Measurements from ENCODE around the gene PRDX3.
"Not testable (repeated sequence)": the region's sequence is repeated elsewhere in the genome, so short reads cannot be mapped to it uniquely, and the experiment has no call there.

Gene PRDX3

DNA sequence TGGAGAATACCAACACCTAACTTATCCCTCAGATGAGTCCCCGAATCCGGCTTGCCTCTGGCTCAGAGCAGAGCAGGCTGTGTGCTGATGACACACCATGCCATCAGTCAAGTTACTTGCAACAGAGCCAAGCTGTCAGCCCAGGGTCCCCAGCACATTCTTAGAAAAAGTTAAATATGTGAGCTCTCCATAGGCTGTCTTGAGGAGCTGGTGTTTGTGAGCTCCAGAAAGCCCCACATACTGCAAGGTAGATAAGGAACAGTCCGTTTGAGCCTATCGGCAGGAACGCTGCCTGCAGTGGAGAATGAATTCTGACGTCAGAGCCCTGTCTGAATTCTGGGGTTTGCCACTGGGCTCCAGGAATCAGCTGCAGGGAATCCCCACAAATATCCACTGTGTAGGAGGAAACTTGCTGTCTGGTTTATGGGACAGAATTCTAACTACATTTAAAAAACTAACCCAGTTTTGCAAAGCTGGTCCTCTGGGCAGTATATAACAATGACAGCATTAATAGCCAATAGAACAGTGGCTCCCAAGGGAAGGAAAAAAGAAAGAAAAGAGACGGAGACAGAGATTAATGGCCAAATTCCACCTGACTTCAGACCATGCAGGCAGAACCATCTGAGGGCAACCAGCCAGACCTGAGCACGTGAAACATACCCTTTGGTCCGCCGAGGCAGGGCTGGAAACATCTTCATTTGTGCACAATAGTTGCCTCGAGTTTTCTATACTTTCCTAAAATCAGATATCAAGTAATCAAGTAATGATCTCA, 16.7 kb downstream of the PRDX3 start:
- DNase-seq = no peak

DNA sequence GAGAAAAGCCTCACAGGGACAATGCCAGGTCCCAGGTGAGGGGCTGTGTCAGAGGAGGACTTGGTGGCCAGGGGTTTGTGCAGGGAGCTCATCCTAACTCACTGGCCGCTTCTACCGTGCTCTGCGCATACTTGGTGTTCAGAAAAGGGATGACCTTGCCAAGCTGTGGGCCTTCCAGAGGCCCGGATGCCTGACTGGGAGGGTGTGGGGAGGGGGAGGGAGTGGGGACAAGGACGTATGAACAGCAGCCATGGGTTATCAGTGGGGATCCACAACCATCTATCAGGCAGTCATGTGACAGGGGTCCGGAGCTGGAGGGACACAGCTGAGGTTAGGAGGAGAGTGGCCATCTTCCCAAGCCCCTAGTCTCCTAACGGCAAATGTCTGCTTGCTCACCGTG, 19.3 kb downstream of the PRDX3 start:
- DNase-seq = no peak

DNA sequence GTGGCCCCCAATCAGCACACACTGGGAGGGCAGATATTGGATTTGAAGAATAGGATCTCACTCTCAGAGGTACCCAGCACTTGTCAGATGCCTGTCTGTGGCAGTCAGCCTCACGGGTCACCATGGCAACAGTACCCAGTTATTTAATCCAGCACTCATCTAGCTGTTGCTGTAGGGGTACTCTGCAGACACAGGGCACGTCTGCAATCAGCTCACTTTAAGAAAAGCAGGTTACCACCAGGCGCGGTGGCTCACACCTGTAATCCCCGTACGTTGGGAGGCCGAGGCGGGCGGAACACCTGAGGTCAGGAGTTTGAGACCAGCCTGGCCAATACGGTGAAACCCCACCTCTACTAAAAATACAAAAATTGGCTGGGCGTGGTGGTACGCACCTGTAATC, 25.0 kb downstream of the PRDX3 start:
- DNase-seq = no peak

DNA sequence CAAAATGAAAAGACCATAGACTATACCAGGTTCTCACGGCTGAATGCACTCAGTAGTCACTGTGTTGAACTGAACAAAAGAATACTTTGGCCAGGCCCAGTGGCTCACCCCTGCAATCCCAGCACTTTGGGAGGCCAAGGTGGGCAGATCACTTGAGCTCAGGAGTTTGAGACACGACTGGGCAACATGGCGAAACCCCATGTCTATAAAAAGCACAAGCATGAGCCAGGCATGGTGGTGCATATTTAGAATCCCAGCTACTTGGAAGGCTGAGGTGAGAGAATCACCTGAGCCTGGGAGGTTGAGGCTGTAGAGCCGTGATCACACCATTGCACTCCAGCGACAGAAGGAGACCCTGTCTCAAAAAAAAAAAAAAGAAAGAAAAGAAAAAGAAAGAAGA, 25.6 kb downstream of the PRDX3 start:
- DNase-seq = no peak

DNA sequence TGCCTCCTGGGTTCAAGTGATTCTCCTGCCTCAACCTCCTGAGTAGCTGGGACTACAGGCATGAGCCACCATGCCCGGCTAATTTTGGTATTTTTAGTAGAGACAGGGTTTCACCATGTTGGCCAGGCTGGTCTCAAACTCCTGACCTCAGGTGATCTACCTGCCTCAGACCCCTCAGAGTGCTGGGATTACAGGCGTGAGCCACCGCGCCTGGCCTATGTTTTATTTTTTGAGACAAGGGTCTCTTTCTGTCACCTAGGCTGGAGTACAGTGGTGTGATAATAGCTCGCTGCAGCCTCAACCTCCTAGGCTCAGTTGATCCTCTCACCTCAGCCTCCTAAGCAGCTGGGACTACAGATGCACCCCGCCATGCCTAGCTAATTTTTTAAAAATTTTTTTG, 27.0 kb downstream of the PRDX3 start:
- not testable (repeated sequence) for DNase-seq

DNA sequence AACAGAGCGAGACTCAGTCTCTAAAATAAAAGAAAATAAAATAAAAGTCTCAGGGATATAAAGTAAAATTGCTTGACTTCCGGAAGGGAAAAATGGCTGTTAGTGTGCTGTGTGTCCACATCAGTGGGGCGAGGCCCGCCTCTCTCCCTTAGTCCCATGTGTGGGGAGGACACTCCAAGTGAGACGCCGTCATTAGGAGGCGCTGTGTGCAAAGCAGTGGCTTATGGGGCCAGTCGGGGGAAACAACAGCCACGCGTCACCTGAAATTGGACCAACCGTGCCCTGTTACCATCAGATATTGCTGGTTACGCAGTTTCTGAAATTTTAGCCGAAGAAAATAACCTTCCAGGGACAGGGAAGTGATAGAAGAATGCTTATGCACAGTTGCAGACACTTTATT, 28.9 kb downstream of the PRDX3 start:
- no peak for DNase-seq

DNA sequence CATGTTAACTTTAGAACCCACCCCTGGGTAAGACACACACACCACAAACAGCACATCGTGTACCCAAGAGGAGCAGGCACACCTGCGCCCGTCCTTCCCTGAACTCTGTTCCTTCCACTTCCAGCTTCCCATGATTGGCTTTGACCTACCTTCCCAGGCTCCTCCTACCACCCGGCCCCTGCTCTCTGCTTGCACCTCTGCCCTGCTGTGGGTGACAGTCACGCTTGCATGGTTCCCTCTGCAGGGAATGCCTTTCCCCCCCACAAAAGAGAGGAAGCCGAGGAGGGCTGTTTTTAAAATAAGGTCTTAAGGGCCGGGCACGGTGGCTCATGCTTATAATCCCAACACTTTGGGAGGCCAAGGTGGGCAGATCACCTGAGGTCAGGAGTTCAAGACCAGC, 29.5 kb downstream of the PRDX3 start:
- DNase-seq = no peak

DNA sequence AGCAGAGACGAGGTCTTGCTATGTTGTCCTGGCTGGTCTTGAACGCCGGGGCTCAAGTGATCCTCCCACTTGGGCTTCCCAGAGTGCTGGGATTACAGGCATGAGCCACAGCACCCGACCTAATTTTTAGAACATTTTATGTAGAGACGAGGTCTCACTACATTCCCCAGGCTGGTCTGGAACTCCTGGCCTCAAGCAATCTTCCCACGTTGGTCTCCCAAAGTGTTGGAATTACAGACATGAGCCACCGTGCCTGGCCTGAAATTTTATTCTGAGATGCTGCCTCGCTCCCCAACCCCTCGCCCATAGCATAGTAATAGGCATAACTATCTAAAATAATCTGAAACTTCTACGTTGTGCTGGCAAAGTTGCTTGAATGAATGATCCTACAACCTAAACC, 35.0 kb downstream of the PRDX3 start:
- DNase-seq = no peak

DNA sequence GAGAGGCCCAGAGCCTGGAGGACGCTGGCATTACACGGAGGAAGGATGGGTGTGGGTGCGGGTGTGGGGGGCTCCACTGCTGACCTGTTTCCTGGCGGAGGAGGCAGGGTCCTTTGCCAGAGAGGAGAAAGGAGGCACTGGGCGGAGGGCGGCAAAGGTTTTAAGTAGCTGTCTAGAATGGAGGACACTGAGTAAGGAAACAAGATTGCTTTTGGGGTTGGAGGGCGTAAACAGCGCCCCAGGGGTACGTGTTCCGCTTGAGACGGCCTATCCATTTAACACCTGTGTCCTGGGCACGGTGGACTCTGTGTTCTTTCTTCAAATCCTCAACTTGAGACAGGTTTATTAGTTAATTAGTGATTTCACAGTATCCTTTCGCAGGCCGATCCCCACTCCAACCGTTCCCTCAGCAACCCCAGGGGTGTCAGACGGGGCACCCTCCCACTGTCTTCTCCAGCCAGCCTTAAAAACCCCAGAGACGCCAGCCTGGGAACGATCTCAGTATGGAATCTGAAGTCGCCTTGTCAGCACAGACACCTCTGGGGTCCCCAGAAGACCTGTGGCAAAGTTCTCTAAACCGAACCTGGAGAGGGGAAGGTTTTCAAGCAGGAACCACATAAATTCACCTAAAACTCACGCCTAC, 37.9 kb downstream of the PRDX3 start:
- no peak for DNase-seq

DNA sequence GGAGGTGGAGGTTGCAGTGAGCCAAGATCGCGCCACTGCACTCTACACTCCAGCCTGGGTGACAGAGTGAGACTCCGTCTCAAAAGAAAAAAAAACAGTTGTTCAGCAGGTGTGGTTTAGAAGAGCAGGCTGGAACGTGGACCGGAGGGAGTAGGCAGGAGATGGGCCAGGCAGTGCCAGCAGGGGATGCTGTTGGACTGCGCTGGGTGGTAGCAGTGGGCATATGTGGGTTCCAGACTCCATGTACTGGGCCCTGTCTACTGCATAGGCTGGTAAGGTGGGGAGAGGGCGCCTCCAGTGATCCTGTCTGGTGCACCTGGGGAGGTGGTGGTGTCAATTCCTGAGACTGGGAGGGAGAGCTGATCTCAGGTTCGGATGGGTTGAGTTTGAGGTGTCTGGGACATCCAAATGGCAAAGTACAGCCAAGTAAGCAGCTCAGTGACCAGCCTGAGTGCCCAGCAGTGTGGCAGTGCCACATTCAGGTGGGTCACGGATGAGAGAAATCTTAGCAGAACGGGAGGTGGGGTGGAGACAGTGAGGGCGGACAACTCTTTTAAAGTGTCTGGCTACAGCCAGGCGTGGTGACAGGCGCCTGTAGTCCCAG, 39.0 kb downstream of the PRDX3 start:
- DNase-seq = peak; percentile 30

DNA sequence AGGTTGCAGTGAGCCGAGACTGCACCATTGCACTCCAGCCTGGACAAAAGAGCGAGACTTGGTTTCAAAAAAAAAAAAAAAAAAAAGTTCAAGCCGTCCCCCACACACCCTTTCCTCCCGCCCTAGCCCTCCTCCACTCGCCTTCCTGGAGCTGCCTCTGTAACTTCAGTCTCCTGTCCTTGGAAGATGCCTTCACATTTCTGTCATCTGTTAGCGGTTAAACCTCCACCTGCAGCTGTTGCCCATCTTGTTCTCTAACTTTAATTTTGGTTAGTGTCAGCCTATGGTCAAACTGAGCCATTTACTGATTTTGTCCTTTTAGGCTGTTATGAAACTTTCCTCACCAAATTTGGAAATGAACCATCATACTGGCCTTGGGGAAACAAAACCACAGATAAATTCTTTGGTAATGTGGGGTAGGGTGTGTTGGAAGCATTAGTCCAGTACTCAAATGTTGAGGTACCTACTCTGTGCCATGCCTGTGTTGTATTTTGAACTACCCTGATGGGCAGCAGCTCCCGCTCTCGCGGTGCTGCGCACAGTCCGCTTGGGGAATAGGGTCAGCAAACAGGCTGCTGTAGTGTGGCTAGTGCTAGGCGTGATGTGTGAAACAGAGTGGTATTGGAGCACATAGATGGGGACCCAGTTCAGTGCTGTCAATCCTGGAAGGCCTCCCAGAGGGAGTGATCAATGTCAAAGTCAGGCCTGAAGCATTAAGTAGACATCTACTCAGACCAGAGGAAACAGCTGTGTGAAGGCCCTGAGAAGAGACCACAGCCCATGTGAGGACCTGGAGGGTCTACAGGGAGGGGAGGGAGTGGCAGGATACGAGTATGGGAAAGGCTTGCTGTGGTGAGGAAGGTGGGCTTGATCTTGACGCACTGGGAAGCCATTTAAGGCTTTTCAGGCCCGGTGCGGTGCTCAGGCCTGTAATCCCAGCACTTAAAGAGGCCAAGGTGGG, 40.0 kb downstream of the PRDX3 start:
- DNase-seq = peak; percentile 19

DNA sequence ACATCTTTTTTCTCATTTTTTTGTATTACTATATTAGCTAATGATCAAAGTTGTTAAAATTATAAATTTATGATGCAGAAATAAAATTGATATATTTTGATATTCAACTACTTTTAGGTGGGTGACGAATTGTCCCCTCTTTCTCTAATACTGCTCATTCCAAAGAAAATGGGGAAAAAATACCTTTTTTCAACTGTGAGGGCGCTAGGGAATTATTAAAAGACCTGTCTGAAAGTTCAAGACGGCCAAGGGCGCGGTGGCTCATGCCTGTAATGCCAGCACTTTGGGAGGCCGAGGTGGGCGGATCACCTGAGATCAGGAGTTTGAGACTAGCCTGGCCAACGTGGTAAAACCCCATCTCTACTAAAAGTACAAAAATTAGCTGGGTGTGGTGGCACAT, 40.7 kb downstream of the PRDX3 start:
- not testable (repeated sequence) for DNase-seq

DNA sequence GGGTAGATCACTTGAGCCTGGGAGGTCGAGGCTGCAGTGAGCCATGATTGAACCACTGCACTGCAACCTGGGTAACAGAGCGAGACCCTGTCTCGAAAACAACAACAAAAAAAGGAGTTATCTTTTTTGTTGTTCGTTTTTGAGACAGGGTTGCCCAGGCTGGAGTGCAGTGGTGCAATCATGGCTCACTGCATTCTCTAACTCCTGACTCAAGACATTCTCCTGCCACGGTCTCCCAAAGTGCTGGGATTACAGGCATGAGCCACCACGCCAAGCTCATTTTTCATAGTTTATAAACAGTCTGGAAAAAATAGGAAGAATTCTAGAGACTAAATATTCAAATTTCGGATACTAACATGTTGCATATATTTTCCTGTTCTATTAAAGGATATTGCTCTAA, 42.5 kb downstream of the PRDX3 start:
- no peak for DNase-seq

DNA sequence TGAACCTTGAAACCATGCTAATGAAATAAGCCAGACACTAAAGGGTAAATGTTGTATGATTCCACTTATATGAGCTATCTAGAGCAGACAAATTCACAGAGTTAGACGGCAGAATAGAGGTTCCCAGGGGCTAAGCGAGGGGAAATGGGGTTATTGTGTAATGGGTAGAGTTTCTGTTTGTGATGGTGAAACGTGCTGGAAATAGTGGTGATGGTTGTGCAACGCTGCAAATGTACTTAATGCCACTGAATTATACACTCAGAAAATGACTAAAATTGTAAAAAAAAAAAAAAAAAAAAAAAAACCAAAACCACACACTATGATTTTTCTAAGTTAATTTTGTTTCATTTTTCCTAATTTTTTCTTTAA, 43.1 kb downstream of the PRDX3 start:
- DNase-seq = peak; percentile 91

DNA sequence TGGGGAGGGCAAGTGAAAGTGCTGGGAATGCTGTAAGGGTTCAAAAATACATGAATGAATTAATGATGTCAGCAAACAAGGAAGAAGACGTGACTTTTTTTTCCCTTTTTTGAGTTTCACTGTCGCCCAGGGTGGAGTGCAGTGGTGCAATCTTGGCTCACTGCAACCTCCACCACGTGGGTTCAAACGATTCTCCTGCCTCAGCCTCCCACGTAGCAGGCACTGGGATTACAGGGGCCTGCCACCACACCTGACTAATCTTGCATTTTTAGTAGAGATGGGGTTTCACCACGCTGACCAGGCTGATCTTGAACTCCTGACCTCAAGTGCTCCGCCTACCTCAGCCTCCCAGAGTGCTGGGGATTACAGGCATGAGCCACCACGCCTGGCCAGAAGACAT, 44.7 kb downstream of the PRDX3 start:
- peak; percentile 89 for DNase-seq

DNA sequence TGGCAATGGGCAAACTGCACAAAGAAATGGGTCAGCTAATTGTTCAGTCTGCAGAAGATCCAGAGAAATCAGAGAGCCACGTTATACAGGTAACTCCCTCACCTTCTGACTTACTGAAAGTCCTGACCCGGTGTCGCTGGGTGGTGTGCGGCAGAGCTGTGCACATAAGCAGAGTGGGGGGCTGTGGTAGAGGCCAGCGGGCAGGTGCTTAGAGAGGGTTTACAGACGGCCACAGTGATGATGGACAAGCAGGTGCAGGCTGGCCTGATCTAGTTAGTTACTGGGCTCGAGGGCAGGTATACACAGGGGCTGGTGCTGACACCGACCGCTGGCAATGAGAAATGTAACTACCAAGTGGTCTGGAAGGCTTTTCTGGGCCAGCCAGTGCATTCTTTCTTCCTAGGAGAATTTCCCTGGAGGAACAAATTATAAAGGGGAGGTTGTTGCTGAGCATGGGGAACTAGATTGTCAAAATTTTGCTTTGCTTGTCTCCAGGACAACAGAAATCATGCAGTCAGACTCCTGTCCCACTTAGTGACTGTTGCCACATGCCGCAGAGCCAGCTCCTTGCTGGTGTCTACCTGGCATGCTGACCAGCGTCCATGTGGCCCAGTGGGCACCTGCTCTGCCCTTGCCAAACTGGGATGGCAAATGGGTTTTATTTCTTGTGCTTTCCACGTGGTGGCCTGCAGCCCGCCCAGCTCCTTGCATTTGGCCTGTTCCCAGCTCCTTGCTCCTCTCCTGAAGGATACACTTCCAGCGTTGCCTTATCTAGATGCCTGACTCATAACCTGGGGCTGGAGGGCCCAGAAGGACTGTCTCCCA, 45.9 kb downstream of the PRDX3 start:
- DNase-seq = peak; percentile 22

DNA sequence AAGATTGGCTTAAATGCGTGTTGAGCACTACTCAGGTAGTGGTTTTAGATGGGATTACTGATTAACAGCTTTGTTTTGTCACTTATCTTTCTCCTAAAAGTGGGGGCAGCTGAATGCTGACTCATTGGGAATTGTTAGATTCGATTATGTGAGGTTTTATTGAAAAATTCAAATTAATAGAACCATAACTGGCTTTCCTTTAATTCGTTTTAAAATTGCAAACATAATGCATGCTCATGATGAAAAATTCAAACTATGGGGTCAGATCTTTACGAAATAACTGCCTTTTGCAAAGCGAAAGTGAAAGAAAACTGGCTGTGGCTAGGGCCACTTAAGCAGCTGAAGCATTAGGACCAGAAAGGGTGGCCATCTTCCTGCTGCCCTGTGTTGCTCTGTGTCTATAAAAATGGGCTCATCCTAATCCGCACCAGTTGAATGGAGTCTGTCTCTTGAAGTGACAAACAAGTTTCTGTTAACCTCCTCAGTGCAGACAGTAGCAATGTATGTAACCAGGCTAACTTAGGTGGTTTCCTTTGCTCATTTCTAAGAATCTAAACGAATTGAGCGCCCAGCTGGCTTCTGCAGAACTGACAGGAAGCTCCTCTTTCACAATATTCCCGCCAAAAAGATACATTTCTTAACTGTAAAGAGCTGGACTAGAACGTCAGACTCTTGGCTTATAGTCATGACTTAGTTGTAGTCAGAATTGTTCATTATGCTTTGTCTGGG, 46.9 kb downstream of the PRDX3 start:
- DNase-seq = peak; percentile 90

DNA sequence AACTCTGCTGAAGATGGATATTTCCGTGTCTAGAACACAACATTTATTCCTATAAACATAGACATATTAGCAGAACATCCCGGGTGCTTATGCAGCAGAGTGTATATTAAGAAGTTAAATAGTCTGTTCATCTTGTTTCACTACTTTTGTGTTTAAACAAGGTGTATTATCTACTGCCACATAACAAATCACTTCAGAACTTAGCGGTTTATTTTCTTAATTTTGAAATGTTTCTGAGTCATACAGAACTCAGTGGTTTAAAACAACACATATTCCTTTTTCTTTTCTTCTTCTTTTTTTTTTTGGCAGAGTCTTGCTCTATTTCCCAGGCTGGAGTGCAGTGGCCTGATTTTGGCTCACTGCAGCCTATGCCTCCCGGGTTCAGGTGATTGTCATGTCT, 48.9 kb downstream of the PRDX3 start:
- DNase-seq = peak; percentile 43

DNA sequence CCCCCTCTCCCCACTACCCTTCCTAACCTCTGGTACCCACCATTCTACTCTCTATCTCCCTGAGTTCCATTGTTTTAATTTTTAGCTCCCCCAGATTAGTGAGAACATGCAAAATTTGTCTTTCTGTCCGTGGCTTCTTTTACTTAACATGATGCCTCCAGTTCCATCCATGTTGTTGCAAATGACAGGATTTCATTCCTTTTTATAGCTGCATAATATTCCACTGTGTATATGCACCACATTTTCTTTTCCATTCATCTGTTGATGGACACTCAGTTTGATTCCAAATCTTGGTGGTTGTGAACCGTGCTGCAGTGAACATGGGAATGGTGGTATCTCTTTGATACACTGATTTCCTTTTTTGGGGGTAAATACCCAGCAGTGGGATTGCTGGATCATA, 52.7 kb downstream of the PRDX3 start:
- no peak for DNase-seq

DNA sequence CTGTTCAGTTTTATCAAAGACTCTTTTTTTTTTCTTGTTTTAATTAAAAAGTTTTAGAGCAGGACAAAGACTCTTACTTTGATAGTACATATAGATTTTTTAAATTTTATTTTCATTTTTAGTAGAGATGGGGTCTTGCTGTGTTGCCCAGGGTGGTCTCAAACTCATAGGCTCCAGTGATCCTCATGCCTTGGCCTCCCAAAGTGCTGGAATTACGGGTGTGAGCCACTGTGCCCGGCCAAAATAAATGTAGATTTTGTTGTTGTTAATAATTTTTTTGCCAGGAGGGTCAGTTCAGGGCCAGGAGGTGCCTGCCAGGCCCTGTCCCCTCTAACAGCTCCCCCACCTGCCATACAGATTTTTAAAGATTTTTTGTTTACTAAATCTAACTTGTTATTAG, 57.7 kb downstream of the PRDX3 start:
- no peak for DNase-seq

DNA sequence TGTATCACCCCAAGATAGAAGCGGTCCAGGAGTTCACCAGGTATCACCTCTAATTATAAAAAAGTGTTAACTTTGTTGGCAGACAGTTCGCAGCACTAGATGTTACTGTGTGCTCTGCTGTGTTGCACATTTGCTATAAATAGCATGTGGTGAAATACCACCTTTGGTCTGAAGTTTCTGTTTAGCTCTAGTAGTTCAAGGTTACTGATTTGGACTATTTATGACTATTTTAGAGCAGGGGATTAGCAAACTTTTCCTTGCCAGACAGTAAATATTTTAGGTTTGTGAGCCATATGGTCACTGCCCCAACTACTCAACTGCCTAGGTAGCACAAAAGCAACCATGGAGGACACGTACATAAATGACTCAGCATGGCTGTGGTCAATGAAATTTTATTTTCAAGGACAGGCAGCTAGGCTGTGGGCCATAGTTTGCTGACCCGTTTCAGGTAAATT, 58.2 kb downstream of the PRDX3 start:
- no peak for DNase-seq

DNA sequence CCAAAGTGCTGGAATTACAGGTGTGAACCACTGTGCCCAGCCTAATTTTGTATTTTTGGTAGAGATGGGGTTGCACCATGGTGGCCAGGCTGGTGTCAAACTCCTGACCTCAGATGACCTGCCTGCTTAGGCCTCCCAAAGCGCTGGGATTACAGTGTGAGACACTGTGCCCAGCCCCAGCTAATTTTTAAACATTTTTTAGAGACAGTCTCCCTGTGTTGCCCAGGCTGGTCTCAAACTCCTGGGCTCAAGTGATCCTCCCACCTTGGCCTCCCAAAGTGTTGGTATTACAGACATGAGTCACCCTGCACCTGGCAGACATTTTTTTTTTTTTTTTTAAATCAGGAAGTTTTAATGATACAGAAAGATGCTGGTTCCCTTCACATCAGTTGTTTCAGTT, 59.2 kb downstream of the PRDX3 start:
- no peak for DNase-seq

Measured in inflammatory macrophage treated with lipopolysaccharide for 4 hours (primary cell).